ENCODE measurements around the gene FGF18. TPM values are rescaled to one million over a fixed set of nuclear protein-coding genes. Genes with fewer than 3 reads are reported as not detected.

FGF18 gene
- total RNA-seq, 1 experiment from 2014 or later, result 0.52 TPM

DNA sequence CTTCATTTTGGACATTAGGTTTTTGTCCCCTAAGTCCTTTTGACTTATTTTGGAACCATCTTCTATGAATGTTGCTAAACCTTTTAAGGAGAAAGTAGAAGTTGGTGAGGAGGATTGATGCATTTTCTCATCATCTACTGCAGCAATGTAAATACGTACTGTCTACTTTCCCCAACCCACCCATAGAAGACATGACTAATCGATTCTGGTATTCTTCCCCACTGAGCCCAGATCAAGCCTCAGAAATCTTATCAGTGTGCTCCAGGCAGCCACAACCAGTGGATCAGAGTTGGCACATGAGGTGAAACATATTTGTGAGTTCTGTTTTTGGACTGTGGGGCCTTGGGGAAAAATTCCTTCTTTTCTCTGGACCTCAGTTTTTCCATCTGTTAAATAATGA is 57.7 kb downstream of the FGF18 start:
- intact Hi-C loops (cut with micrococcal nuclease; ENCODE audit: unreplicated experiment), result no loop called here
- Histone ChIP-seq H3K27me3 (ENCODE audit: insufficient read depth, low read depth) (no peaks in the 10 kb centered on the region), H4K20me1 (ENCODE audit: insufficient read depth) (no peaks in the 10 kb centered on the region), H3K4me1 (replicated peaks; ENCODE audit: insufficient read depth) (0 out of 2 replicates have a peak, but pooled peaks cover 4% of the 10 kb centered on the region), H2AFZ (no peak overlapping the region), H3K36me3 (ENCODE audit: low read depth) (no peaks in the 10 kb centered on the region), H3K79me2 (ENCODE audit: low read depth) (no peaks in the 10 kb centered on the region), H3K9me2 (ENCODE audit: insufficient read depth) (no peaks in the 10 kb centered on the region), H3K9me3 (ENCODE audit: insufficient read depth, low read depth) (no peaks in the 10 kb centered on the region), H3F3A (ENCODE audit: insufficient read depth, low read depth) (peaks cover 6% of the 10 kb centered on the region; the same call in 1 of the 2 replicates), H3K27ac (no peak overlapping the region), H3K4me3 (no peak overlapping the region), H3K4me2 (no peak overlapping the region)
- CTCF ChIA-PET, result no interaction called here
- BruUV-seq (replicated peaks), result no TSS peak
- POLR2A ChIA-PET (ENCODE audit: unreplicated experiment), result no interaction called here
- no peak for TF ChIP-seq EZH2 (IDR thresholded peaks at IDR 0.05; ENCODE audit: low read depth)
- TF ChIP-seq, protein P1, sequence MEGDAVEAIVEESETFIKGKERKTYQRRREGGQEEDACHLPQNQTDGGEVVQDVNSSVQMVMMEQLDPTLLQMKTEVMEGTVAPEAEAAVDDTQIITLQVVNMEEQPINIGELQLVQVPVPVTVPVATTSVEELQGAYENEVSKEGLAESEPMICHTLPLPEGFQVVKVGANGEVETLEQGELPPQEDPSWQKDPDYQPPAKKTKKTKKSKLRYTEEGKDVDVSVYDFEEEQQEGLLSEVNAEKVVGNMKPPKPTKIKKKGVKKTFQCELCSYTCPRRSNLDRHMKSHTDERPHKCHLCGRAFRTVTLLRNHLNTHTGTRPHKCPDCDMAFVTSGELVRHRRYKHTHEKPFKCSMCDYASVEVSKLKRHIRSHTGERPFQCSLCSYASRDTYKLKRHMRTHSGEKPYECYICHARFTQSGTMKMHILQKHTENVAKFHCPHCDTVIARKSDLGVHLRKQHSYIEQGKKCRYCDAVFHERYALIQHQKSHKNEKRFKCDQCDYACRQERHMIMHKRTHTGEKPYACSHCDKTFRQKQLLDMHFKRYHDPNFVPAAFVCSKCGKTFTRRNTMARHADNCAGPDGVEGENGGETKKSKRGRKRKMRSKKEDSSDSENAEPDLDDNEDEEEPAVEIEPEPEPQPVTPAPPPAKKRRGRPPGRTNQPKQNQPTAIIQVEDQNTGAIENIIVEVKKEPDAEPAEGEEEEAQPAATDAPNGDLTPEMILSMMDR (conservative IDR thresholded peaks at IDR 0.05), result no peak
- no peak for DNase-seq

DNA sequence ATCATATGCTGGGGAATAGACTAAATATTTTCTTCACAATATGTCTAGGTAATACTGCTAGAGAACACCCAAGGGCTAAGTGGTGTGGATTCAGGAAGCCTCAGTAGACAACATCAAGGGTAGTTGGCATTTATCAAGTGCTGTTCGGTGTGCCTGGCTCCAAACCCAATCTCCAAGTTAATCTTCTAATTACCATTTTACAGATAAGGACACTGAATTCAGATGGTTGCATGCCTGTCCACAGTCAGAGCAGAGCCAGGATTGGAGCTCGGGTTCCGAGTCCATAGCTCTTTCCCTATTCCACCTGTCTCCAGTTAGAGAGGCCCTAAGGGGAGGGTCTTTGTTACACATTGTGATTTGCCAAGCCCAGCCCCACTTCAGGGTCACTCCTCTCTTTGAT is 58.2 kb downstream of the FGF18 start:
- H2AFZ ChIP-seq, result no peak overlapping the region
- H3F3A ChIP-seq (ENCODE audit: insufficient read depth, low read depth), result peaks cover 6% of the 10 kb centered on the region; the same call in 1 of the 2 replicates
- BruUV-seq (replicated peaks), result no TSS peak
- intact Hi-C loops (cut with micrococcal nuclease; ENCODE audit: unreplicated experiment), result no loop called here
- TF ChIP-seq EZH2 (IDR thresholded peaks at IDR 0.05; ENCODE audit: low read depth), result no peak
- TF ChIP-seq, protein P1 (conservative IDR thresholded peaks at IDR 0.05), result no peak
- ChIA-PET CTCF (no interaction called here), POLR2A (ENCODE audit: unreplicated experiment) (no interaction called here)
- no peak overlapping the region for H3K27ac ChIP-seq
- 0 out of 2 replicates have a peak, but pooled peaks cover 4% of the 10 kb centered on the region for H3K4me1 ChIP-seq (replicated peaks; ENCODE audit: insufficient read depth)
- no peak overlapping the region for H3K4me3 ChIP-seq
- DNase-seq, result no peak
- no peaks in the 10 kb centered on the region for H3K9me2 ChIP-seq (ENCODE audit: insufficient read depth)
- no peaks in the 10 kb centered on the region for H3K36me3 ChIP-seq (ENCODE audit: low read depth)
- H3K79me2 ChIP-seq (ENCODE audit: low read depth), result no peaks in the 10 kb centered on the region
- no peaks in the 10 kb centered on the region for H4K20me1 ChIP-seq (ENCODE audit: insufficient read depth)
- no peak overlapping the region for H3K4me2 ChIP-seq
- no peaks in the 10 kb centered on the region for H3K9me3 ChIP-seq (ENCODE audit: insufficient read depth, low read depth)
- H3K27me3 ChIP-seq (ENCODE audit: insufficient read depth, low read depth), result no peaks in the 10 kb centered on the region

DNA sequence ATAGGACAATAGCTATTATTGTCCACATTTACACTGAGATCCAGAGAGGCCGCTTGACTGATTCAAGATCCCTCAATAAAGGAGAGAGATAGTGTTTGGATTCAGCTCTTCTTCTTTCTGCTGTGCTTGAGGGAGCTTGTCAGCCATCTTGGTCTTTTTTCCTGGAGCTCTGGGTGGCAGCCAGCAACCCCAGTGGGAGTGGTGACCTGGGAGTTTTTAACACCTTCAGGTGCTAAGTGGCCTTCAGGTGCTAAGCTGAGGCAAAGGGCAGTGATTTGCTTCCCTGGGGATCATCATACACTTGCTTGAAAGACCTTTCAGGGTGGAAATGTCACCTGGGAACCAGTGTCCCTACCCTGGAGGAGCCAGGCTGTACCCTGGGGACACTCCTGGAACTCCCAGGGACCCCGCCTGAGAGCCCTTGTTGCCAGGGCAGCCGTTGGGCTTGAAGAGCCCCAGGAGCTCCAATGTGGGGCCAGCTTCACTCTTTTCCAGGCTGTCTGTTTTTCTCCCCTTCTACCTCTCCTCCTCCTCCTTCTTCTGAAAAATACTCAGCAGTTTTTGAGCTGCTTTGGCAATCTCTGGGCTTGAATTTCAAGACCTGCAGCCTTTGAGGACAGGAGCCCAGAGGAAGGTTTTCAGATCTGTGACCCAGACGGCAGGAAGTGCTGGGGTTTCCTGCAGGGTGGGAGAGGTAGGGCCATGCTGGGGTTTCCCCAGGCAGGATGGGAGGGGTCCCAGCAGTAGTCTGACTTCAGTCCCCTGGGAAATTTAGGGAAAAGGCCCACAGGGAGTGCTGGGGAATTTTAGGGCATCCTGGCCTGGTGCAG is 59.7 kb downstream of the FGF18 start:
- Histone ChIP-seq H3K4me3 (no peak overlapping the region), H2AFZ (no peak overlapping the region), H3K4me2 (no peak overlapping the region), H3K27me3 (ENCODE audit: insufficient read depth, low read depth) (no peaks in the 10 kb centered on the region), H3K9me3 (ENCODE audit: insufficient read depth, low read depth) (no peaks in the 10 kb centered on the region), H3K79me2 (ENCODE audit: low read depth) (no peaks in the 10 kb centered on the region), H4K20me1 (ENCODE audit: insufficient read depth) (no peaks in the 10 kb centered on the region), H3K36me3 (ENCODE audit: low read depth) (no peaks in the 10 kb centered on the region), H3F3A (ENCODE audit: insufficient read depth, low read depth) (peaks cover 6% of the 10 kb centered on the region; the same call in 1 of the 2 replicates), H3K4me1 (replicated peaks; ENCODE audit: insufficient read depth) (0 out of 2 replicates have a peak, but pooled peaks cover 4% of the 10 kb centered on the region), H3K27ac (no peak overlapping the region), H3K9me2 (ENCODE audit: insufficient read depth) (no peaks in the 10 kb centered on the region)
- CTCF ChIA-PET, result no interaction called here
- intact Hi-C loops (cut with micrococcal nuclease; ENCODE audit: unreplicated experiment), result no loop called here
- TF ChIP-seq EZH2 (IDR thresholded peaks at IDR 0.05; ENCODE audit: low read depth), result no peak
- TF ChIP-seq, protein P1 (conservative IDR thresholded peaks at IDR 0.05), result no peak
- no peak for DNase-seq
- no TSS peak for BruUV-seq (replicated peaks)
- POLR2A ChIA-PET (ENCODE audit: unreplicated experiment), result no interaction called here
